K562 (cell line): ENCODE data around the gene FAM131C. TPM values are rescaled to one million over a fixed set of nuclear protein-coding genes. Genes with fewer than 3 reads are reported as not detected.
A peak's percentile ranks its signal among the peaks of the same experiment; 100 is the strongest.

ENCODE experiments used
- ARNT ChIP-seq, 2 experiments: fragments of 450-650 bp; IDR thresholded peaks; 2 replicates each; pipeline ENCODE4 v1.6.1; 2016; ENCODE audit warnings: mild to moderate bottlenecking in 1 of 2
- E2F3 ChIP-seq: fragments of 250-450 bp; sonication (Bioruptor Pico); IDR thresholded peaks from 2 replicates; pipeline ENCODE4 v1.4.0; 2020; ENCODE audit warnings: mild to moderate bottlenecking
- ETV5 ChIP-seq: sonication (generic); formaldehyde crosslinking; IDR thresholded peaks from 2 replicates; pipeline ENCODE4 v1.4.0; 2020; ENCODE audit warnings: low read depth, mild to moderate bottlenecking, missing genetic modification reagents
- FOXA3 ChIP-seq, 2 experiments: fragments of 450-650 bp in 1 of 2; sonication (generic) in 1 of 2; formaldehyde crosslinking; IDR thresholded peaks in 1 of 2; conservative IDR thresholded peaks in 1 of 2; 2 replicates each; pipeline versions ENCODE4 v1.4.0 to v1.8.0; 2020 to 2022; ENCODE audit warnings: mild to moderate bottlenecking in 2 of 2, missing genetic modification reagents in 1 of 2
- GABPB1 ChIP-seq: sonication (generic); formaldehyde crosslinking; IDR thresholded peaks from 2 replicates; pipeline ENCODE4 v1.8.0; 2022; ENCODE audit warnings: mild to moderate bottlenecking, missing genetic modification reagents
- KAT2B ChIP-seq: IDR thresholded peaks from one replicate; pipeline ENCODE4 v1.6.1; 2012; ENCODE audit warnings: low read depth, mild to moderate bottlenecking, control low read depth, inconsistent platforms, low read length, moderate library complexity
- KDM2B ChIP-seq: fragments of 250-450 bp; sonication (Bioruptor Pico); IDR thresholded peaks from 2 replicates; pipeline ENCODE4 v1.8.0; 2021; ENCODE audit warnings: mild to moderate bottlenecking, moderate library complexity
- KLF13 ChIP-seq: fragments of 450-650 bp; IDR thresholded peaks from 2 replicates; pipeline ENCODE4 v1.6.1; 2016; ENCODE audit warnings: missing genetic modification characterization, low read depth, mild to moderate bottlenecking, missing compliant biosample characterization, moderate library complexity, borderline replicate concordance
- KLF6 ChIP-seq: fragments of 250-450 bp; sonication (Bioruptor Pico); IDR thresholded peaks from 2 replicates; pipeline ENCODE4 v1.4.0; 2020; ENCODE audit warnings: mild to moderate bottlenecking, moderate library complexity, borderline replicate concordance
- MXI1 ChIP-seq: IDR thresholded peaks from 2 replicates; pipeline ENCODE4 v1.6.1; 2011; ENCODE audit warnings: low read depth, mild to moderate bottlenecking, improper control_type of control experiment, low read length
- MYC ChIP-seq, 2 experiments: fragments of 250-450 bp in 1 of 2; sonication (Bioruptor Pico) in 1 of 2; IDR thresholded peaks; 2 replicates each; pipeline versions ENCODE4 v1.5.1 to v1.6.1; 2012 to 2021; ENCODE audit warnings: low read depth in 2 of 2, borderline replicate concordance in 1 of 2, improper control_type of control experiment in 1 of 2, low read length in 1 of 2, mild to moderate bottlenecking in 1 of 2, moderate library complexity in 1 of 2
- MYNN ChIP-seq, 2 experiments: sonication (generic); formaldehyde crosslinking in 1 of 2; IDR thresholded peaks; 2 replicates each; pipeline versions ENCODE4 v1.5.0 to v1.6.1; 2016 to 2020; ENCODE audit warnings: antibody characterized with exemption in 1 of 2, missing genetic modification reagents in 1 of 2
- NCOA2 ChIP-seq, 2 experiments: fragments of 450-650 bp; IDR thresholded peaks; 2 replicates each; pipeline ENCODE4 v1.6.1; 2018; ENCODE audit warnings: mild to moderate bottlenecking in 2 of 2, moderate library complexity in 1 of 2; ENCODE audit not compliant: partially characterized antibody in 2 of 2
- NR2C1 ChIP-seq, 2 experiments: fragments of 450-650 bp; IDR thresholded peaks; 2 replicates each; pipeline ENCODE4 v1.6.1; 2017; ENCODE audit warnings: mild to moderate bottlenecking in 2 of 2, antibody characterized with exemption in 1 of 2, inconsistent platforms in 1 of 2, missing compliant biosample characterization in 1 of 2, missing genetic modification characterization in 1 of 2
- PHTF2 ChIP-seq: fragments of 250-450 bp; sonication (Bioruptor Pico); IDR thresholded peaks from 2 replicates; pipeline ENCODE4 v1.5.0; 2021; ENCODE audit warnings: mild to moderate bottlenecking
- POLR2AphosphoS5 ChIP-seq: IDR thresholded peaks from 2 replicates; pipeline ENCODE4 v1.6.1; 2011; ENCODE audit warnings: mild to moderate bottlenecking, low read depth, low read length, moderate library complexity; ENCODE audit not compliant: control insufficient read depth, insufficient read depth
- SLC30A9 ChIP-seq: fragments of 250-450 bp; sonication (Bioruptor Pico); IDR thresholded peaks from 2 replicates; pipeline ENCODE4 v1.8.0; 2022; ENCODE audit warnings: mild to moderate bottlenecking, moderate library complexity
- TEAD4 ChIP-seq, 2 experiments: sonication (generic) in 1 of 2; formaldehyde crosslinking in 1 of 2; IDR thresholded peaks; 2 replicates each; pipeline versions ENCODE4 v1.6.1 to v1.8.0; 2012 to 2022; ENCODE audit warnings: borderline replicate concordance in 1 of 2, inconsistent platforms in 1 of 2, low read length in 1 of 2, mild to moderate bottlenecking in 1 of 2, missing genetic modification reagents in 1 of 2
- ZFX ChIP-seq: sonication (generic); formaldehyde crosslinking; IDR thresholded peaks from 2 replicates; pipeline ENCODE4 v1.8.0; 2022; ENCODE audit warnings: mild to moderate bottlenecking, missing genetic modification reagents, moderate library complexity
- polyA plus RNA-seq, 8 experiments: library from polyadenylated mRNA; depleted of rRNA in 4 of 8; stranded (reverse) in 5 of 8; unstranded in 3 of 8; fragments of >200 nt; fragmentation: Nextera tagmentation in 2 of 8; fragmentation: Illumina TruSeq in 1 of 8; extraction: Ambion mirVana in 2 of 8; extraction: Trizol in 1 of 8; gene quantifications; 2 replicates each; pipeline versions ENCODE4 v1.2.1 to v1.2.3, GENCODE V29; 2011 to 2014; ENCODE audit warnings: inconsistent platforms in 1 of 8, missing spikeins in 1 of 8
- total RNA-seq, 7 experiments: library from RNA; depleted of rRNA in 6 of 7; stranded (reverse); fragments of >200 nt in 6 of 7; fragmentation: Illumina TruSeq in 2 of 7; extraction: Trizol in 2 of 7; gene quantifications; 2 replicates each; pipeline versions ENCODE4 v1.2.1 to v1.2.3, GENCODE V29; 2011 to 2021; ENCODE audit warnings: low replicate concordance in 1 of 7
- TF ChIP-seq, protein P1 (sequence below): fragments of 450-650 bp; IDR thresholded peaks from 2 replicates; pipeline ENCODE4 v1.6.1; 2016; ENCODE audit warnings: missing biosample characterization, missing genetic modification characterization
- TF ChIP-seq, protein P2 (sequence below): fragments of 450-650 bp; IDR thresholded peaks from 2 replicates; pipeline ENCODE4 v1.6.1; 2016; ENCODE audit warnings: antibody characterized with exemption
- TF ChIP-seq, protein P3 (sequence below): fragments of 250-450 bp; sonication (Bioruptor Pico); IDR thresholded peaks from 2 replicates; pipeline ENCODE4 v1.5.1; 2021; ENCODE audit warnings: mild to moderate bottlenecking

FAM131C gene
- total and polyA plus RNA-seq, 9 of the 15 experiments (the other 6 are each of a cell fraction or from before 2014, with no cell fraction given) = 0.10 to 0.29 (median 0.16) TPM; not detected in 6

DNA sequence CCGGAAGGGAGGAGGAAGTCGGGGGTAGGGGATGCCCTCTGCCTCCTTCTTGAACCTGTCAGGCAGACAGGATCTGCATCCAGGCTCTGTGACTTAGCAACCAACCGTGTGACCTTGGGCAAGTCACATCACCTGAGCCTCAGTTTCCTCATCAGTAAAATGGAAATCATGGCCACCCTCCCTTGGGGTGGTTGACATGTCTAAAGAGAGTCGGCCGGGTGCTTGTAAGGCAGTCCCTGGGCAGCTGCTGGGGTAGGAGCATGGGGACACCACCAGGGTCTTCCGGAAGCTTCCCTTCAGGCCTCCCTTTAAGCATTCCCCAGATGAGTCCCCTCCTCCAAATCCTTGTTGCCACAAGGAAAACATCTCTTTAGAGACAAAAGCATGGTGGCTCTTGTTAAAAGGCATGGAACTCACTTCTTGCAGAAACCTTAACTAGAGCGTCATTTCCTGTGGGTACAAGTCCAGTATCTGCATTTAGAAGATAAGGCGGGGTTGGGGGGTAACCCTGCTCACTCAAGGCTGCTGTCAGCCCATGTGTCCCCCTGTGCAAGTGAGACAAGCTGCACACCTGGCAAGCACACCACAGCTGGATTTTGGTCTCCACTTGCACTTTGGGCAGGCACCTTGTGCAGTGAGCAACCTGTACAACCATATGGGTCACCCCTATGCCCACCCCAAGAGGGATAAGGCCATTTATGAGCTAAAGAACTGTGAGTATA lies 19.5 kb downstream of the FAM131C start (continued):
- TF ChIP-seq, protein P1, sequence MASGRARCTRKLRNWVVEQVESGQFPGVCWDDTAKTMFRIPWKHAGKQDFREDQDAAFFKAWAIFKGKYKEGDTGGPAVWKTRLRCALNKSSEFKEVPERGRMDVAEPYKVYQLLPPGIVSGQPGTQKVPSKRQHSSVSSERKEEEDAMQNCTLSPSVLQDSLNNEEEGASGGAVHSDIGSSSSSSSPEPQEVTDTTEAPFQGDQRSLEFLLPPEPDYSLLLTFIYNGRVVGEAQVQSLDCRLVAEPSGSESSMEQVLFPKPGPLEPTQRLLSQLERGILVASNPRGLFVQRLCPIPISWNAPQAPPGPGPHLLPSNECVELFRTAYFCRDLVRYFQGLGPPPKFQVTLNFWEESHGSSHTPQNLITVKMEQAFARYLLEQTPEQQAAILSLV (tag) = no peak
- TF ChIP-seq KLF6 = no peak
- no peak for TF ChIP-seq SLC30A9 (CRISPR knock-in tag)
- TF ChIP-seq NR2C1 (IDR thresholded peaks at IDR 0.05) = no peak
- TF ChIP-seq NR2C1 (tag; IDR thresholded peaks at IDR 0.05) = peak; percentile 42; the same call in 1 of the 2 replicates
- TF ChIP-seq KAT2B = no peak
- peak; percentile 72 for TF ChIP-seq ETV5 (CRISPR knock-in tag)
- TF ChIP-seq E2F3 = no peak
- TF ChIP-seq TEAD4 (IDR thresholded peaks at IDR 0.05; ENCODE audit: low read length) = peak; percentile 95
- no peak for TF ChIP-seq TEAD4 (CRISPR knock-in tag; IDR thresholded peaks at IDR 0.05; ENCODE audit: borderline replicate concordance)
- TF ChIP-seq, protein P2, sequence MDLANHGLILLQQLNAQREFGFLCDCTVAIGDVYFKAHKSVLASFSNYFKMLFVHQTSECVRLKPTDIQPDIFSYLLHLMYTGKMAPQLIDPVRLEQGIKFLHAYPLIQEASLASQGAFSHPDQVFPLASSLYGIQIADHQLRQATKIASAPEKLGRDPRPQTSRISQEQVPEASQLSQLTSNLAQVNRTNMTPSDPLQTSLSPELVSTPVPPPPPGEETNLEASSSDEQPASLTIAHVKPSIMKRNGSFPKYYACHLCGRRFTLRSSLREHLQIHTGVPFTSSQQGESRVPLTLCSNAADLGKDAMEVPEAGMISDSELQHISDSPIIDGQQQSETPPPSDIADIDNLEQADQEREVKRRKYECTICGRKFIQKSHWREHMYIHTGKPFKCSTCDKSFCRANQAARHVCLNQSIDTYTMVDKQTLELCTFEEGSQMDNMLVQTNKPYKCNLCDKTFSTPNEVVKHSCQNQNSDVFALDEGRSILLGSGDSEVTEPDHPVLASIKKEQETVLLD = no peak; the same call in none of the 2 replicates
- TF ChIP-seq MXI1 = 0 out of 2 replicates have a peak, but pooled peaks have one; percentile 59
- TF ChIP-seq, protein P3, sequence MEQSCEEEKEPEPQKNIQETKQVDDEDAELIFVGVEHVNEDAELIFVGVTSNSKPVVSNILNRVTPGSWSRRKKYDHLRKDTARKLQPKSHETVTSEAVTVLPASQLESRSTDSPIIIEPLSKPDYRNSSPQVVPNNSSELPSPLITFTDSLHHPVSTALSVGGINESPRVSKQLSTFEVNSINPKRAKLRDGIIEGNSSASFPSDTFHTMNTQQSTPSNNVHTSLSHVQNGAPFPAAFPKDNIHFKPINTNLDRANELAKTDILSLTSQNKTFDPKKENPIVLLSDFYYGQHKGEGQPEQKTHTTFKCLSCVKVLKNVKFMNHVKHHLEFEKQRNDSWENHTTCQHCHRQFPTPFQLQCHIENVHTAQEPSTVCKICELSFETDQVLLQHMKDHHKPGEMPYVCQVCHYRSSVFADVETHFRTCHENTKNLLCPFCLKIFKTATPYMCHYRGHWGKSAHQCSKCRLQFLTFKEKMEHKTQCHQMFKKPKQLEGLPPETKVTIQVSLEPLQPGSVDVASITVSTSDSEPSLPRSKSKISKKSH = no peak
- TF ChIP-seq MYC (IDR thresholded peaks at IDR 0.05; ENCODE audit: low read depth, low read length) = peak; percentile 48; the same call in 1 of the 2 replicates
- TF ChIP-seq MYC (CRISPR knock-in tag; IDR thresholded peaks at IDR 0.05; ENCODE audit: borderline replicate concordance, low read depth) = no peak
- TF ChIP-seq GABPB1 (CRISPR knock-in tag) = peak; percentile 78
- no peak for TF ChIP-seq FOXA3 (CRISPR knock-in tag; conservative IDR thresholded peaks at IDR 0.05 in 1 of 2, IDR thresholded peaks at IDR 0.05 in 1 of 2)
- no peak for TF ChIP-seq KLF13 (tag)
- no peak for TF ChIP-seq NCOA2 (IDR thresholded peaks at IDR 0.05; ENCODE audit: partially characterized antibody in 2 of 2)
- TF ChIP-seq PHTF2 (CRISPR knock-in tag) = no peak
- no peak for TF ChIP-seq ZFX (CRISPR knock-in tag)
- TF ChIP-seq ARNT (IDR thresholded peaks at IDR 0.05) = peak in 1 of 2 experiments; percentile 47; a peak in 2 of 4 replicates
- TF ChIP-seq MYNN (IDR thresholded peaks at IDR 0.05) = peak; percentile 66
- TF ChIP-seq MYNN (CRISPR knock-in tag; IDR thresholded peaks at IDR 0.05) = no peak
- no peak for TF ChIP-seq KDM2B (CRISPR knock-in tag)
- TF ChIP-seq POLR2AphosphoS5 = peak; percentile 95
